Astrocyte of the spinal cord (primary cell): Measurements from ENCODE around the gene ACTA1.

ENCODE experiments used
- DNase-seq: peaks from one replicate; pipeline ENCODE4 v3.0.0; 2011; ENCODE audit warnings: low read depth, low spot score
- H3K4me3 ChIP-seq: 2 replicates; pipeline ENCODE4 v1.5.1; 2011; ENCODE audit warnings: low read depth, mild to moderate bottlenecking, low read length, moderate library complexity
- CTCF ChIP-seq: IDR thresholded peaks from 2 replicates; pipeline ENCODE4 v1.5.1; 2012; ENCODE audit warnings: low read depth, mild to moderate bottlenecking, low read length, inconsistent platforms
- in situ Hi-C: cut with HindIII; loops from 2 replicates; pipeline ENCODE4 v1.10.0; 2017; ENCODE audit warnings: low sequenced_read_pairs

The ACTA1 gene

GRCh38 chr1:229471175-229471574 lies 37.3 kb upstream of the ACTA1 start:
- in situ Hi-C loops = no loop called here
- TF ChIP-seq CTCF = no peak
- DNase-seq = no peak
- H3K4me3 ChIP-seq = no peak overlapping the region

- in situ Hi-C loops = no loop called here
- TF ChIP-seq CTCF = no peak
- no peak overlapping the region for H3K4me3 ChIP-seq
- DNase-seq = no peak
Measured at GRCh38 chr1:229470406-229471043, 36.6 kb upstream of the ACTA1 start.

DNA sequence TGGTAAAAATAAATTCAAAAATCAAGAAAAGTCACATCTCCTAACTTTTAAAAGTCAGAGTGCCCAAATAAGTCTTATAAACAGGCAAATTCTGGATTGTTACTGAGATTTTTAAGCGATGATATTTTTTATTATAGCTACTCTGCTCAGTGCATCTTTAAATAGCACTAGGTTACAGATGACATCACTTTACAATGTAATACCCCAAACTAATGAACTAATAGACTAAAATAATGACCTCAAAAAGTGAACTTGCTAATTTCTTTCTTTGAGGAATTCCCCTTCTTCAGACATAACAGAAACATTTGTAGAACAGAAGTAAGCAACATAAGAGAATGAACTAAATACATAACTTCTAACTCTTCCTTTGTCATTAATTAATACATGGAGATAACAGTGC lies 33.0 kb upstream of the ACTA1 start:
- in situ Hi-C loops = no loop called here
- no peak for DNase-seq
- H3K4me3 ChIP-seq = no peak overlapping the region
- TF ChIP-seq CTCF = no peak

GRCh38 chr1:229464672-229465071 lies 30.8 kb upstream of the ACTA1 start:
- TF ChIP-seq CTCF = no peak
- no peak for DNase-seq
- H3K4me3 ChIP-seq = no peak overlapping the region
- in situ Hi-C loops = no loop called here

DNA sequence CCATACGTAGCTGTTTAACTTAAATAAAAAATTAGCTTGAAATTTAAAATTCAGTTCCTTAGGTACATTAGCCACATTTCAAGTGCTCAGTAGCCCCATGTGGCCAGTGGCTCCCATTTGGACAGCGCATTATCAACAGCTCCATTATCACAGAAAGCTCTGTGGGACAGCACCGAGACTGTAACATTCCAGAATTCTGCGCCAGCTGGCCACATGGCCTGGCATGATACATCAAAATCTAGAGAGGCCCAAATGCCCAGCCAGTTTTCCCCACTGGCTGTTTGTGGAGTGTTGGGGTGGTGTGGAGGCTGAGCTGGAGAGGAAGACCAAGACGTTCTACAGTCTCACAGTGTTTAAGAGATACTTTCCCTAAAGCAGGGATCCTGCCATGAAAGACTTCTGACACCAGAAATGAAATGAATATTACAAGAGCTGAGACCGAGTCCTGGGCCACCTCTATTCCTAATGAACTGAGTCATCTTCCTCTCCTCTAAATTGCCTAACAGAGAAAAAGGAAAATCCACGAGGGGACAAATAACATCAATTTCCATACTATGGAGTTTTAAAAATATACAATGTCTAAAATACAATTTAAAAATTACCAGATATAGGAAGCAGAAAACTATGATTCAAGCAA lies 27.3 kb upstream of the ACTA1 start:
- no peak for TF ChIP-seq CTCF
- in situ Hi-C loops = no loop called here
- no peak for DNase-seq
- no peak overlapping the region for H3K4me3 ChIP-seq

DNA sequence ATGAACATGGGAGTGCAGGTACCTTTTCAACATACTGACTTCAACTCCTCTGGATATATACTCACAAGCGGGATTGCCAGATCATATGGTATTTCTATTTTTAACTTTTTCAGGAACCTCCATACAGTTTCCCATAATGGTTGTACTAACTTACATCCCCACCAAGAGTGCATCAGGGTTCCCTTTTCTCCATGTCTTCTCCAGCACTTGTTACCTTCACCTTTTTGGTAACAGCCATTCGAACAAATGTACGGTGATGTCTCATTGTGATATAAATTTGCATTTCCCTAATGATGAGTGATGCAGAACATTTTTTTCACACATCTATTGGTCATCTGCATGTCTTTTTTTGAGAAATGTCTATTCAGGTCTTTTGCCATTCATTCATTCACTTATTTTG lies 25.9 kb upstream of the ACTA1 start:
- no peak for TF ChIP-seq CTCF
- no peak overlapping the region for H3K4me3 ChIP-seq
- in situ Hi-C loops = no loop called here
- no peak for DNase-seq
